Gastrocnemius medialis (tissue), 4 donors: ENCODE measurements around the gene TRPM4. TPM values are rescaled to one million over a fixed set of nuclear protein-coding genes. Genes with fewer than 3 reads are reported as not detected.
"Not testable (repeated sequence)": the region's sequence is repeated elsewhere in the genome, so short reads cannot be mapped to it uniquely, and the experiment has no call there.

Experiments
- ATAC-seq, 2 donors: fragments of 150-250 bp; one replicate each; pipeline ENCODE4 v1.9.1; 2016
- DNase-seq, 2 donors: peaks; one replicate each; pipeline ENCODE4 v3.0.0-alpha.2; 2019
- H3K27ac ChIP-seq, 4 donors: fragments of 200-600 bp; sonication (generic); 1 replicate in 1 of 4; 2 replicates in 3 of 4; pipeline ENCODE4 v1.5.1; 2016 to 2018; ENCODE audit warnings: mild to moderate bottlenecking in 2 of 4, moderate library complexity in 1 of 4
- H3K27me3 ChIP-seq, 3 donors: fragments of 200-600 bp; sonication (generic) in 2 of 3; 1 replicate in 1 of 3; 2 replicates in 2 of 3; pipeline versions ENCODE4 v1.5.1 to v1.6.0; 2016 to 2019; ENCODE audit warnings: mild to moderate bottlenecking in 1 of 3, moderate library complexity in 1 of 3
- H3K36me3 ChIP-seq, 2 donors: fragments of 200-600 bp; sonication (generic) in 1 of 2; one replicate each; pipeline ENCODE4 v1.5.1; 2017 to 2018
- H3K4me1 ChIP-seq, 2 donors: fragments of 200-600 bp; sonication (generic) in 1 of 2; one replicate each; pipeline ENCODE4 v1.5.1; 2016 to 2017; ENCODE audit warnings: mild to moderate bottlenecking in 2 of 2
- H3K4me3 ChIP-seq, 4 donors: fragments of 200-600 bp; sonication (generic) in 3 of 4; 1 replicate in 1 of 4; 2 replicates in 3 of 4; pipeline ENCODE4 v1.5.1; 2016 to 2019; ENCODE audit warnings: mild to moderate bottlenecking in 2 of 4
- H3K9me3 ChIP-seq, 3 donors: fragments of 200-600 bp; sonication (generic) in 2 of 3; 1 replicate in 1 of 3; 2 replicates in 2 of 3; pipeline ENCODE4 v1.5.1; 2016 to 2019
- POLR2A ChIP-seq, 2 donors: fragments of 450-650 bp; IDR thresholded peaks; one replicate each; pipeline ENCODE4 v1.6.1; 2017; ENCODE audit warnings: antibody characterized with exemption in 2 of 2, mild to moderate bottlenecking in 2 of 2, moderate library complexity in 2 of 2
- in situ Hi-C, 4 donors: fragments of 200-750 bp; cut with MboI; loops; one replicate each; pipeline versions ENCODE4 v1.15.0 to v1.8.0; 2017; ENCODE audit warnings: low sequenced_read_pairs in 4 of 4
- intact Hi-C: fragments of 100-400 bp; cut with DNase I; formaldehyde crosslinking; loops from one replicate; pipeline ENCODE4 v1.15.1; 2023; ENCODE audit warnings: low total_unique reads
- total RNA-seq, 4 donors: library from RNA; depleted of rRNA; stranded (reverse); fragments of >200 nt; gene quantifications; one replicate each; pipeline versions ENCODE4 v1.1.0 to v1.2.3, GENCODE V29; 2016
- TF ChIP-seq, protein P1 (sequence below), 5 experiments: fragments of 450-650 bp in 3 of 5; fragments of 200-600 bp in 2 of 5; sonication (generic) in 2 of 5; IDR thresholded peaks in 4 of 5; conservative IDR thresholded peaks in 1 of 5; 1 replicate in 4 of 5; 2 replicates in 1 of 5; pipeline ENCODE4 v1.5.1; 2016 to 2019; ENCODE audit warnings: antibody characterized with exemption in 5 of 5, mild to moderate bottlenecking in 3 of 5, moderate library complexity in 3 of 5

Gene TRPM4
- total RNA-seq, 4 donors from 2014 or later = 10.4 to 11.5 (median 11.3) TPM

DNA sequence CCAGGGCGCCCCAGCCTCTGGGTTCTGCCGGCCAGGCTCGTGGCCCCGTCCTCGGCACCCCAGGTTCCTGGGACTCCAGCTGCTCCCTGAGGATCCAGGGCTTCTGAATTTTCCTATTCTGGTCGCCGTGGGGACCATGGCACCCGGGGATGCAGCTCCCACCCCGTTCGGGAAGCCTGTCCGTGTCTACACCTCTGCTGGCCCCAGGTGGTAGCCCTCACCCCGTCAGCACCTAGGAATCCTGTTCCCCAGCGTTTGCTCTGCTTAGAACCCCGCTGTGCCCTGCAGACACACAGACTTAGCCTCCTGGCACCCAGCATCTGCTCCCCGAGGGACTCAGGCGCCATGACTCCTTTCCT, 37.3 kb upstream of the TRPM4 start:
- intact Hi-C loops = no loop called here
- TF ChIP-seq POLR2A (IDR thresholded peaks at IDR 0.05) = no peak
- TF ChIP-seq, protein P1, sequence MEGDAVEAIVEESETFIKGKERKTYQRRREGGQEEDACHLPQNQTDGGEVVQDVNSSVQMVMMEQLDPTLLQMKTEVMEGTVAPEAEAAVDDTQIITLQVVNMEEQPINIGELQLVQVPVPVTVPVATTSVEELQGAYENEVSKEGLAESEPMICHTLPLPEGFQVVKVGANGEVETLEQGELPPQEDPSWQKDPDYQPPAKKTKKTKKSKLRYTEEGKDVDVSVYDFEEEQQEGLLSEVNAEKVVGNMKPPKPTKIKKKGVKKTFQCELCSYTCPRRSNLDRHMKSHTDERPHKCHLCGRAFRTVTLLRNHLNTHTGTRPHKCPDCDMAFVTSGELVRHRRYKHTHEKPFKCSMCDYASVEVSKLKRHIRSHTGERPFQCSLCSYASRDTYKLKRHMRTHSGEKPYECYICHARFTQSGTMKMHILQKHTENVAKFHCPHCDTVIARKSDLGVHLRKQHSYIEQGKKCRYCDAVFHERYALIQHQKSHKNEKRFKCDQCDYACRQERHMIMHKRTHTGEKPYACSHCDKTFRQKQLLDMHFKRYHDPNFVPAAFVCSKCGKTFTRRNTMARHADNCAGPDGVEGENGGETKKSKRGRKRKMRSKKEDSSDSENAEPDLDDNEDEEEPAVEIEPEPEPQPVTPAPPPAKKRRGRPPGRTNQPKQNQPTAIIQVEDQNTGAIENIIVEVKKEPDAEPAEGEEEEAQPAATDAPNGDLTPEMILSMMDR (IDR thresholded peaks at IDR 0.05 in 4 of 5, conservative IDR thresholded peaks at IDR 0.05 in 1 of 5) = no peak
- peak overlapping the region in 2 of 4 donors; percentile 77 to 87 for H3K4me3 ChIP-seq
- H3K36me3 ChIP-seq = no peaks in the 10 kb centered on the region
- H3K27me3 ChIP-seq = peaks cover 0 to 1% (median 0%) of the 10 kb centered on the region in 3 donors
- in situ Hi-C loops = no loop called here
- DNase-seq (no peak), ATAC-seq (no peak)
- no peaks in the 10 kb centered on the region for H3K9me3 ChIP-seq
- H3K4me1 ChIP-seq = peaks cover 13 to 21% of the 10 kb centered on the region in 2 donors
- H3K27ac ChIP-seq = peak overlapping the region in 1 of 4 donors; percentile 97

DNA sequence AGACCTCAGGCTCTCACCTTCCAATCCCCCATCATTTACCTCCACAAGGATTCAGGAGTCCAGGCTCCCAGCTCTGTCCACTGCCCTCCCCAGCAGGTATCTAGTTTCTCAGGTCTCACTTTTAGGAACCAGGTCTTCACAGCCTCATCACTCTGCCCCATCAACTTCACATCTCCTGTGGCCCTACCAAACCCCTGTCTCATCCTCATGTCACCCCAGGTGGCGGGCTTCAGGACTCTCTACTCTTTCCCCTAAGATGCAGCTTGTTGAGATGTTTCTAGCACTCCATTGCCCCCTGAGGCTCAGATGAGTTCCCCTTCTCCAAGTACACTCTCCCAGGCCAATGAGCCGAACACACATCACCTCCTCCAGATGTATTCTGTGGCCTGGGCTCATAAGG, 36.7 kb upstream of the TRPM4 start:
- no peak overlapping the region for H3K4me3 ChIP-seq
- DNase-seq = no peak
- no peak overlapping the region for H3K27ac ChIP-seq
- no peaks in the 10 kb centered on the region for H3K9me3 ChIP-seq
- peaks cover 0 to 4% (median 0%) of the 10 kb centered on the region in 3 donors for H3K27me3 ChIP-seq
- H3K36me3 ChIP-seq = no peaks in the 10 kb centered on the region
- intact Hi-C loops (no loop called here), in situ Hi-C loops (no loop called here)
- TF ChIP-seq, protein P1 (IDR thresholded peaks at IDR 0.05 in 4 of 5, conservative IDR thresholded peaks at IDR 0.05 in 1 of 5) = no peak
- TF ChIP-seq POLR2A (IDR thresholded peaks at IDR 0.05) = no peak
- no peak for ATAC-seq
- H3K4me1 ChIP-seq = peaks cover 13 to 21% of the 10 kb centered on the region in 2 donors

DNA sequence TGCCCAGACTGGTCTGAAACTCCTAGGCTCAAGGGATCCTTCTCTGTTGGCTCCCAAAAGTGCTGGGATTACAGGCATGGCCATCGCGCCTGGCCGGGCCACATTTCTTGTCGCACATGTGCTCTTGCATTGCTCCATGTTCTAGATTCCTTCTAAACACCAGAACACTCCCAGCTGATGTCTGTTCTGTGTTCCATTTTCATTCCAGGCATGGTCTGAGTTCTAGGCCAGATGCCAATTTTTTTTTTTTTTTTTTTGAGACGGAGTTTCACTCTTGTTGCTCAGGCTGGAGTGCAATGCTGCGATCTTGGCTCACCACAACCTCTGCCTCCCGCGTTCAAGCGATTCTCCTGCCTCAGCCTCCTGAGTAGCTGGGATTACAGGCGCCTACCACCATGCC, 35.8 kb upstream of the TRPM4 start:
- H3K27me3 ChIP-seq, in situ Hi-C loops, H3K27ac ChIP-seq, H3K9me3 ChIP-seq, H3K36me3 ChIP-seq, DNase-seq, H3K4me3 ChIP-seq, intact Hi-C loops, ATAC-seq: not testable (repeated sequence)
- H3K4me1 ChIP-seq = peaks cover 13 to 21% of the 10 kb centered on the region in 2 donors

DNA sequence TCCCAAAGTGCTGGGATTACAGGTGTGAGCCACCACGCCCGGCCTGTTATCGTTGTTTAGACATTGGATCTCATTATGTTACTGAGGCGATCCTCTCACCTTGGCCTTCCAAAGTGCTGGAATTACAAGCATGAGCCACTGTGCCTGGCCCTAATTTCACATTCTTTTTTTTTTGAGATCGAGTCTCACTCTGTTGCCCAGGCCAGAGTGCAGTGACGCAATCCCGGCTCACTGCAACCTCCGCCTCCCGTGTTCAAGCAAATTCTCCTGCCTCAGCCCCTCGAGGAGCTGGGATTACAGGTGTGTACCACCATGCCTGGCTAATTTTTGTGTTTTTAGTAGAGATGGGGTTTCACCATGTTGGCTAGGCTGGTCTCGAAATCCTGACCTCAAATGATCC, 34.3 kb upstream of the TRPM4 start:
- intact Hi-C loops = not testable (repeated sequence)

DNA sequence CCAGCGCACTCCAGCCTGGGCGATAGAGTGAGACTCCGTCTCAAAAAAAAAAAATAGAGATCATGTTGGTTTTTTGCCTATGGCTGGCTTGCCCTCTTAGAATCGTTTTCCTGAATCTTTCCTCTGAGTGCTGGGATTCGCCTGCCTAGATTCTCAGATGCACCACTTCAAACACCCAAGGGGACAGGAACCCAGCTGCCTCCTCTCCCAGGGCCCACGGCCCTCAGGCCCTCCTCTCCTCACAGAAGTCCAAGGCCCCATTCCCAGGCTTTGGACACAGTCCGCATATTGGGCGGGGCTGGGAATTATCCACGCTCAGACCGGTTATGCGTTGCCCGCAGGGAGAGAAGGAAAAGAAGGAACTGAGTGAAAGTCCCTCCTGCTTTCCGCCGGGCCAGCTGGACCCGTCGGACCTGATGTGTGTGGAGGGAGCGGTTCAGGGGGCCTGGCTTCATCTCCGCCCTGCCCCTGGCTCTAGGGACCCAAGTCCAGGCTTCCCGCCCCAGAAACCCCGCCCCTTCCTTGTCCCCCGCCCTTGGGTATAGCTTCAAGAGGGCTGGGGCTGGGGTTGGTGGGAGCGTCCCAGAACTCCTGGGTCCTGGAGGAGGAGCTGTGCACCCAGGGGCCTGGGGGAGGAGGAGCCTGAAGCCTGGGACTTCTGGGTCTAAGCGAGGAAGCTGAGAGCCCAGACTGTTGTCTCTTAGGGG, 32.4 kb upstream of the TRPM4 start:
- ATAC-seq (no peak), DNase-seq (no peak)
- intact Hi-C loops (loop anchor here (5.0 kb wide), 1 partner anchor 212 kb away; the partner anchor contains the start of gene CD37), in situ Hi-C loops (no loop called here)
- H3K36me3 ChIP-seq = no peaks in the 10 kb centered on the region
- TF ChIP-seq, protein P1 (IDR thresholded peaks at IDR 0.05 in 4 of 5, conservative IDR thresholded peaks at IDR 0.05 in 1 of 5) = no peak
- TF ChIP-seq POLR2A (IDR thresholded peaks at IDR 0.05) = no peak
- H3K9me3 ChIP-seq = no peaks in the 10 kb centered on the region
- no peak overlapping the region for H3K27ac ChIP-seq
- H3K27me3 ChIP-seq = peaks cover 0 to 4% (median 0%) of the 10 kb centered on the region in 3 donors
- H3K4me3 ChIP-seq = no peak overlapping the region
- H3K4me1 ChIP-seq = peaks cover 7 to 18% of the 10 kb centered on the region in 2 donors

More for the DNA sequence above, 34.3 kb upstream of the TRPM4 start:
- ATAC-seq, H3K4me3 ChIP-seq, H3K36me3 ChIP-seq, in situ Hi-C loops, DNase-seq, H3K27ac ChIP-seq, H3K27me3 ChIP-seq, H3K9me3 ChIP-seq: not testable (repeated sequence)
- H3K4me1 ChIP-seq = peaks cover 10 to 21% of the 10 kb centered on the region in 2 donors
